Cardiac muscle cell (in vitro differentiated cells and primary cell): ENCODE results near the gene PTPRM. TPM values are rescaled to one million over a fixed set of nuclear protein-coding genes. Genes with fewer than 3 reads are reported as not detected.
A peak's percentile ranks its signal among the peaks of the same experiment; 100 is the strongest.

Experiments
- DNase-seq, 2 donors: peaks; one replicate each; pipeline versions ENCODE4 v3.0.0 to v3.0.0-alpha.2; 2010 to 2017; ENCODE audit warnings: low read depth in 1 of 2, low spot score in 1 of 2
- H3K27ac ChIP-seq: fragments of 200-600 bp; sonication (generic); 2 replicates; pipeline ENCODE4 v1.5.1; 2016
- H3K27me3 ChIP-seq: fragments of 200-600 bp; sonication (generic); 2 replicates; pipeline ENCODE4 v1.6.0; 2016; ENCODE audit warnings: control low read depth
- H3K36me3 ChIP-seq: fragments of 200-600 bp; sonication (generic); 2 replicates; pipeline ENCODE4 v1.5.1; 2016; ENCODE audit warnings: control low read depth
- H3K4me1 ChIP-seq: fragments of 200-600 bp; sonication (generic); 2 replicates; pipeline ENCODE4 v1.8.1; 2017; ENCODE audit warnings: low read depth, mild to moderate bottlenecking, mixed run types
- H3K4me3 ChIP-seq: fragments of 200-600 bp; sonication (generic); 2 replicates; pipeline ENCODE4 v1.5.1; 2016; ENCODE audit warnings: mild to moderate bottlenecking
- H3K9me3 ChIP-seq: fragments of 200-600 bp; sonication (generic); 2 replicates; pipeline ENCODE4 v1.5.1; 2017; ENCODE audit warnings: low read depth, mild to moderate bottlenecking, control low read depth
- polyA plus RNA-seq: library from polyadenylated mRNA; unstranded; fragments of >200 nt; fragmentation: Nextera tagmentation; extraction: Ambion mirVana; gene quantifications from 2 replicates; pipeline ENCODE4 v1.2.1, GENCODE V29; 2016
- total RNA-seq: library from RNA; depleted of rRNA; stranded (reverse); fragments of >200 nt; gene quantifications from 2 replicates; pipeline ENCODE4 v1.2.3, GENCODE V29; 2016
- TF ChIP-seq, protein P1 (sequence below): IDR thresholded peaks from 2 replicates; pipeline ENCODE4 v1.5.1; 2012; ENCODE audit warnings: low read depth, mild to moderate bottlenecking, low read length

The PTPRM gene
- total and polyA plus RNA-seq, 2 experiments from 2014 or later: 26.5 to 48.8 TPM

DNA sequence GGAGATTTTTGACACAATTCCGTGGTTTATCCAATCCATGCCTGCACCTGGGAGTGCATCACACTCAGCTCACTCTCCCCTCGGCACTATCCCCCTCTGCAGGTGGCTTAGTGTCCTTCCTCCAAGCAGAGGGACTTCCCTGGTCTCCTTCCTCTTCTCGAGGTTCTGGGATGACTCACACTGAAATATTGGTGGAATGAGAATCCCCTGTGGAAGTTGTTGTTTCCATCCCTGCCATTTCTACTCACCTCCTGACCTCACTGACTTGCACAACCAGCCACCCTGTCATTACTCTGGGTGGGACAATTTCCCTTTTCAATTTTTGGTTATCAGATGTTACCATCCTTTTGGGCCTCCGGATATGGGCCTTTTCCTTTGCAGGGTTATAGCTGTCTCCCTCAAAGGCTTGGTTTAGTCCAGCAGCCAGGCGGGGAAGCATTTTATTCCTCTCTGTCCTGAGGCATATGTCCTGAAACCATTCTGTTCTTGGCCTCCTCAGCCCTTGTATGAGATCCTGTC is 59.9 kb downstream of the PTPRM start:
- peak in 1 of 2 donors; percentile 56 for DNase-seq
- H3K9me3 ChIP-seq: no peaks in the 10 kb centered on the region
- TF ChIP-seq, protein P1, sequence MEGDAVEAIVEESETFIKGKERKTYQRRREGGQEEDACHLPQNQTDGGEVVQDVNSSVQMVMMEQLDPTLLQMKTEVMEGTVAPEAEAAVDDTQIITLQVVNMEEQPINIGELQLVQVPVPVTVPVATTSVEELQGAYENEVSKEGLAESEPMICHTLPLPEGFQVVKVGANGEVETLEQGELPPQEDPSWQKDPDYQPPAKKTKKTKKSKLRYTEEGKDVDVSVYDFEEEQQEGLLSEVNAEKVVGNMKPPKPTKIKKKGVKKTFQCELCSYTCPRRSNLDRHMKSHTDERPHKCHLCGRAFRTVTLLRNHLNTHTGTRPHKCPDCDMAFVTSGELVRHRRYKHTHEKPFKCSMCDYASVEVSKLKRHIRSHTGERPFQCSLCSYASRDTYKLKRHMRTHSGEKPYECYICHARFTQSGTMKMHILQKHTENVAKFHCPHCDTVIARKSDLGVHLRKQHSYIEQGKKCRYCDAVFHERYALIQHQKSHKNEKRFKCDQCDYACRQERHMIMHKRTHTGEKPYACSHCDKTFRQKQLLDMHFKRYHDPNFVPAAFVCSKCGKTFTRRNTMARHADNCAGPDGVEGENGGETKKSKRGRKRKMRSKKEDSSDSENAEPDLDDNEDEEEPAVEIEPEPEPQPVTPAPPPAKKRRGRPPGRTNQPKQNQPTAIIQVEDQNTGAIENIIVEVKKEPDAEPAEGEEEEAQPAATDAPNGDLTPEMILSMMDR: peak; percentile 24
- H3K27me3 ChIP-seq: no peaks in the 10 kb centered on the region
- H3K4me1 ChIP-seq: peaks cover 43% of the 10 kb centered on the region
- no peak overlapping the region for H3K27ac ChIP-seq
- H3K4me3 ChIP-seq: no peak overlapping the region
- H3K36me3 ChIP-seq: no peaks in the 10 kb centered on the region

DNA sequence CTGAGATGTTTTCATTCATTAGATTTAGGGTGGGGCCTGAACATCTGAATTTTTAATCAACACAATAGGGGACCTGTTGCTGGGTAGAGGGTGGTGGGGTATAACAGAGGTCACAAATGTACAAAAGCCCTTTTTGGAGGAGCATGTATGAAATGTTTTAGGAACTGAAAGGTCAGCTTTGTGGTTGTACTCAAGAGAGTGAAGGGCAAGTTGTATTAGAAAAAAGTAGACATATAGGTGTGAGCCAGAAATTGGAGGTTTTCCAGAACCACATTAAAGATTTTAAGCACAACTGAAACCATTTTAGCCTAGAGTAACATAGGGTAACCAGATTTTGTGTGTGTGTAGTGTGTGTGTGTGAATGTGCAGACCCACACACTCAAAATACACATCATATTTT is 62.3 kb downstream of the PTPRM start:
- Histone ChIP-seq H3K36me3 (no peaks in the 10 kb centered on the region), H3K9me3 (no peaks in the 10 kb centered on the region), H3K4me3 (no peak overlapping the region), H3K27me3 (no peaks in the 10 kb centered on the region), H3K27ac (no peak overlapping the region), H3K4me1 (peaks cover 30% of the 10 kb centered on the region)
- DNase-seq: no peak
- TF ChIP-seq, protein P1: no peak

DNA sequence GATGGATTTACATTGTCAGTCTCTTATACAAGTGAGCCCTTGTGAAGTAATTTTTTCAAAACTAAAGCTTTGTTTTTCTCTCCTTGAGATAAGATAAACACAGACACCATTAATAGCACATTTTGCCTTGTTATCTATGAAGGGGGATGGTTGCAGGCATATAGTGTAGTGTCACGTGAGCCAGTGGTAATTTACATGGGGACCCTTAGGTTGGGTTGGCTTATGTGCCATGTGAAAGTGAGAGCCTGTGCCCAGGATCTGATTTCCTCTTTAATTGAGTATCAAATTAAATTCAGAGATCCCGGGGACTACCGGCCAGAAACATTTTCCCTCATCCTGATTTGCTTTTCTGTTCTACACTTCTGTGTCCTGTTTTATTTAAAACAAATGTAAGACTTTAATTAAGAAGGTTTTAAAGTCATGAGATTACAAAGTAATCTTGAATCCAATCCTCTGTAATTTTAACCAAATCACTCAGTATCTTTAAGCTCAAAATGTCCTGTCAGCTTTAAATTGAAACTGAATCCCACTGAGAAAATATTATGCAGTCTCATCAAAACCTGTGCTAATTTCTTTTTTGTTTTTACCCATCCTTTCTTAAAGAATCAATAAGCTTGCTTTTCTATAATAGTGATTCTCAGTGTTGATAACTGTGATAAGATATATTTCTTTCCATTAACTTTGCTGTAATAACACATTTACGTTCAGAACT is 63.8 kb downstream of the PTPRM start:
- Histone ChIP-seq H3K36me3 (no peaks in the 10 kb centered on the region), H3K4me1 (peaks cover 30% of the 10 kb centered on the region), H3K9me3 (no peaks in the 10 kb centered on the region), H3K27ac (peak overlapping the region; percentile 50), H3K4me3 (no peak overlapping the region), H3K27me3 (no peaks in the 10 kb centered on the region)
- DNase-seq: no peak
- TF ChIP-seq, protein P1: no peak

DNA sequence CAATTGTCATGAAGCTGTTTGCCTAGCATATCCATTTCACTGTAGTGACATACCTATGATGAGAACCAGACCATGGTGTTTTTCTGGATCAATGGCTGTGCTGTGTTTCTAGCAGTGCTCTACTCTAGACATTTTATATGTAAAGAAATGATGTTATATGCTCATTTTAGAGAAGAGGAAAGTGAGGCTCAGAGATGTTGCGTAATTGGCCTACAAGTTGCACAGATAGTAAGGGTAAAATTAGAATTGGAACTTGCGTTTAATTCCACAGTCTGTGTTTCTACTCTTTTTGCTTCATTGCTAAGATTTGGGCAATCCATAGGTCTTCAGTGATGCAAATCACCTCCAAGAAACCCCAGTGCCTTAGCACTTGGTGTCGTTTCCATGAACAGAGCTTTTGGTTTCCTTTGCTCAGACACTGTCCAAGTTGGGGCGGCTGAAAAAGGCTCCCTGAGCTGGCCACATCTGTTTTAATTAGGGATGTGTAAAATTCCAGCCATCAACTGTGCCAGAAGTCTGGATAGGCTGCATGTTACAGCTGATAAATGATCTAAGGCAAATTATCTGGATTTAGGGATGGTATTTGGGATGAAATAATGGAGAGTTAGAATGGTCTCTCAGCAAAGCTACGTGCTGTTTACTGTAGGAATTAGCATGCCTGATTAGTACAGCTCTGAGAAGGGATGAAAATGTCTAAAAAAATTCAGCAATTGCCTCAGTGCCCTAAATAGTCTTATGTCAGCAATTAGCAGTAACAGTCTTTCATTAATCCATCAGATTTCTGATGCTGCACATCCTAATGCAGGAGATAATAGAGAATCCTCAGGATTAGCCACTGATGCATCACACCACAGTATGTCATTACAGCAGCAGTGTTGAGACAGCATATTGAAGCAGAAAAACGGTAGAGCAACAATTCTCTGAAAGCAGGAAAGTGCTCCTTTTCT is 65.3 kb downstream of the PTPRM start:
- no peak for DNase-seq
- TF ChIP-seq, protein P1: no peak
- Histone ChIP-seq H3K4me1 (peaks cover 20% of the 10 kb centered on the region), H3K9me3 (no peaks in the 10 kb centered on the region), H3K4me3 (no peak overlapping the region), H3K27me3 (no peaks in the 10 kb centered on the region), H3K36me3 (no peaks in the 10 kb centered on the region), H3K27ac (no peak overlapping the region)

DNA sequence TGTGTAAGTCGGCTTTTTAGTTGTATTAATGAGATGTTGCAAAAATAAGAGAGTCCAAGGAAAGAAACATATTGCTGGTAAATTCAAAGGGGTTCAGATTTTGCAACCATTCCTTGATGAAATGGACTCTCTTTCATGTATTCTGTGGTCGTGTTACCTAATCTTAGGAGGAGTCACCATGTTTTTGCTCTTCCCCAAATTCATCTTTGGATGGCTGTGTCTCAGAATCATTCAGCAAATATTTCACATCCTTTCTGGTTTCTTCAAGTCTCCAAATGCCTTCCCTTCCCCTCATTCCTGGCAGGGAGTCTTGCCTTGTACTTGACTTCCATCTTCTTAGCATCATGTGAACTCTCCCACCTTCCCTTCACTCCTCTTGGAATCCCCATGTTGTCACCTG is 66.1 kb downstream of the PTPRM start:
- Histone ChIP-seq H3K4me3 (no peak overlapping the region), H3K9me3 (no peaks in the 10 kb centered on the region), H3K27ac (no peak overlapping the region), H3K36me3 (no peaks in the 10 kb centered on the region), H3K4me1 (peaks cover 20% of the 10 kb centered on the region), H3K27me3 (no peaks in the 10 kb centered on the region)
- TF ChIP-seq, protein P1: no peak
- no peak for DNase-seq
